GM23248 (cell line): ENCODE data around the gene ADAM29. TPM values are rescaled to one million over a fixed set of nuclear protein-coding genes. Genes with fewer than 3 reads are reported as not detected.

Experiments
- DNase-seq: peaks from one replicate; pipeline ENCODE4 v3.0.0-alpha.2; 2015
- H2AFZ ChIP-seq: fragments of 200-600 bp; sonication (generic); 2 replicates; pipeline ENCODE4 v1.6.1; 2016; ENCODE audit warnings: antibody characterized with exemption
- H3F3A ChIP-seq: fragments of 200-600 bp; sonication (generic); 2 replicates; pipeline ENCODE4 v1.6.1; 2016; ENCODE audit warnings: mild to moderate bottlenecking, antibody characterized with exemption, mixed run types; ENCODE audit not compliant: insufficient read depth
- H3K27ac ChIP-seq: fragments of 200-600 bp; sonication (generic); 2 replicates; pipeline ENCODE4 v1.5.1; 2016; ENCODE audit warnings: mild to moderate bottlenecking
- H3K27me3 ChIP-seq: fragments of 200-600 bp; sonication (generic); replicated peaks from 2 replicates; pipeline ENCODE4 v1.6.1; 2016; ENCODE audit warnings: mild to moderate bottlenecking; ENCODE audit not compliant: insufficient read depth
- H3K36me3 ChIP-seq: fragments of 200-600 bp; sonication (generic); 2 replicates; pipeline ENCODE4 v1.6.1; 2016; ENCODE audit warnings: low read depth, mild to moderate bottlenecking
- H3K4me1 ChIP-seq: fragments of 200-600 bp; sonication (generic); 2 replicates; pipeline ENCODE4 v1.6.1; 2016; ENCODE audit warnings: mild to moderate bottlenecking; ENCODE audit not compliant: insufficient read depth
- H3K4me2 ChIP-seq: fragments of 200-600 bp; sonication (generic); one replicate; pipeline ENCODE4 v1.6.1; 2016; ENCODE audit warnings: mild to moderate bottlenecking; ENCODE audit not compliant: unreplicated experiment
- H3K4me3 ChIP-seq: fragments of 200-600 bp; sonication (generic); 2 replicates; pipeline ENCODE4 v1.5.1; 2016; ENCODE audit warnings: mild to moderate bottlenecking
- H3K79me2 ChIP-seq: fragments of 200-600 bp; sonication (generic); 2 replicates; pipeline ENCODE4 v1.6.1; 2016; ENCODE audit warnings: mild to moderate bottlenecking; ENCODE audit not compliant: insufficient read depth
- H3K9ac ChIP-seq: fragments of 200-600 bp; sonication (generic); 2 replicates; pipeline ENCODE4 v1.6.1; 2016; ENCODE audit warnings: mild to moderate bottlenecking
- H3K9me2 ChIP-seq: fragments of 200-600 bp; sonication (generic); 2 replicates; pipeline ENCODE4 v1.6.1; 2016; ENCODE audit warnings: mixed run types, mild to moderate bottlenecking, moderate library complexity; ENCODE audit not compliant: insufficient read depth
- H3K9me3 ChIP-seq: fragments of 200-600 bp; sonication (generic); one replicate; pipeline ENCODE4 v1.6.1; 2017; ENCODE audit warnings: low read depth
- H4K20me1 ChIP-seq: fragments of 200-600 bp; sonication (generic); 2 replicates; pipeline ENCODE4 v1.6.0; 2016; ENCODE audit not compliant: insufficient read depth
- EZH2 ChIP-seq: fragments of 200-600 bp; sonication (generic); IDR thresholded peaks from 2 replicates; pipeline ENCODE4 v1.6.1; 2018; ENCODE audit warnings: antibody characterized with exemption, mild to moderate bottlenecking; ENCODE audit not compliant: insufficient read depth, poor library complexity, severe bottlenecking
- EZH2phosphoT487 ChIP-seq: fragments of 200-600 bp; sonication (generic); IDR thresholded peaks from 2 replicates; pipeline ENCODE4 v1.6.1; 2018; ENCODE audit warnings: antibody characterized with exemption, moderate library complexity, mild to moderate bottlenecking, low read depth; ENCODE audit not compliant: insufficient read depth
- WGBS, 2 experiments: methylation state at CpG; one replicate each; pipeline ENCODE4 v1.1.6; 2015 to 2017; ENCODE audit warnings: low lambda C conversion rate in 2 of 2, low coverage in 1 of 2; ENCODE audit errors: missing lambda C conversion rate in 2 of 2; 5-methylcytosine and 5-hydroxymethylcytosine counted together
- in situ Hi-C: fragments of 300-500 bp; cut with MboI; formaldehyde crosslinking; loops from 2 replicates; pipeline ENCODE4 v1.15.0; 2020
- polyA plus RNA-seq: library from polyadenylated mRNA; unstranded; fragments of >200 nt; fragmentation: Nextera tagmentation; extraction: Ambion mirVana; gene quantifications from 2 replicates; pipeline ENCODE4 v1.2.1, GENCODE V29; 2016
- total RNA-seq: library from RNA; depleted of rRNA; stranded (reverse); fragments of >200 nt; shearing (Covaris generic); gene quantifications from 2 replicates; pipeline ENCODE4 v1.2.3, GENCODE V29; 2014

The ADAM29 gene
- total and polyA plus RNA-seq, 2 experiments from 2014 or later: not detected

DNA sequence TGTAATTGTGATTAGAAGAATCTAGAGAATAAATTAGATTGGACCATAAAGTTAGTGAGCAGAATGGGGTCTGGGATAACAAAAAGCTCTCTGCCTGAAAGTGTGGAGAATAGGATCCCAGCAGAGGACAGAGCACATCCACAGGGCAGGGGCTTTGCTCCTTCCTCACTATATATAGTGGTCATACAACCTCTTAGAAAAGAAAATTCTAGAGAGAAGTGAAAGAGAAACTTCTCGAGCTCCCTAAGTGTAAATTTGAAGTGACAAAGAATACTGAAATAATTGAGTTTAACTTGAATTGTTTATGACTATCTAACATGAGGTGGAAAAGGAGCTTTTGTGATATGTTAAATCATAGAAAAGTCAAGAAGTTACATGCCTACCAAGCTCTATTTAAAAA, 14.9 kb downstream of the ADAM29 start:
- H3K27me3 ChIP-seq: no peaks in the 10 kb centered on the region
- H3K9me2 ChIP-seq: no peaks in the 10 kb centered on the region
- H3K4me1 ChIP-seq: no peaks in the 10 kb centered on the region
- WGBS, 2 experiments: 0 to 3% methylated on average over 1 of the region's 1 CpG
- H3K36me3 ChIP-seq: no peaks in the 10 kb centered on the region
- no peak overlapping the region for H3K9ac ChIP-seq
- TF ChIP-seq EZH2: no peak
- TF ChIP-seq EZH2phosphoT487: no peak
- H4K20me1 ChIP-seq: no peaks in the 10 kb centered on the region
- no peaks in the 10 kb centered on the region for H3K9me3 ChIP-seq
- no peak overlapping the region for H2AFZ ChIP-seq
- no peak overlapping the region for H3K27ac ChIP-seq
- H3K79me2 ChIP-seq: no peaks in the 10 kb centered on the region
- in situ Hi-C loops: no loop called here
- H3K4me3 ChIP-seq: no peak overlapping the region
- H3F3A ChIP-seq: no peaks in the 10 kb centered on the region
- DNase-seq: no peak
- no peak overlapping the region for H3K4me2 ChIP-seq

DNA sequence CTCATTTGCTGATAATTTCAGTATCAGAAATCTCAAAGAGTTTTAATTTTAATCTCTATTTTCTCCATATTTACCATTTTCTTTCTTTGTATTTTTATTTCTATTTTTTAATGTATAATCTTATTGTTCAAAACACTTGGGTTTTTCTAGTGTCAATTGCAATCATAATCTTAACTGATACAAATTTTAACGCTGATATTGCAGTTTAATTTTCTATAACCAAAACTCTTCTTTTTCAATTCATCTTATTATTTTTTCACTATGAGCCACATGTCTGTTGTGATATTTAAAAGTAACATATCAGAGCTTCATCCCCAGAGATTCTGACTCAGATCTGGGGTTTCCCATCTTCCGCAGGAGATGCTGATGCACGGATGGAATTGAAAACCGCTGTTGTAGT, 16.2 kb downstream of the ADAM29 start:
- no peak overlapping the region for H3K9ac ChIP-seq
- DNase-seq: no peak
- H3K9me3 ChIP-seq: no peaks in the 10 kb centered on the region
- H2AFZ ChIP-seq: no peak overlapping the region
- H3K27me3 ChIP-seq: no peaks in the 10 kb centered on the region
- no peaks in the 10 kb centered on the region for H3F3A ChIP-seq
- WGBS, 2 experiments: 53 to 54% methylated on average over 4 of the region's 4 CpGs
- no peaks in the 10 kb centered on the region for H3K79me2 ChIP-seq
- H3K36me3 ChIP-seq: no peaks in the 10 kb centered on the region
- H3K4me2 ChIP-seq: no peak overlapping the region
- no peak overlapping the region for H3K27ac ChIP-seq
- H4K20me1 ChIP-seq: no peaks in the 10 kb centered on the region
- H3K4me3 ChIP-seq: no peak overlapping the region
- H3K4me1 ChIP-seq: no peaks in the 10 kb centered on the region
- TF ChIP-seq EZH2 (no peak), EZH2phosphoT487 (no peak)
- in situ Hi-C loops: no loop called here
- H3K9me2 ChIP-seq: no peaks in the 10 kb centered on the region

DNA sequence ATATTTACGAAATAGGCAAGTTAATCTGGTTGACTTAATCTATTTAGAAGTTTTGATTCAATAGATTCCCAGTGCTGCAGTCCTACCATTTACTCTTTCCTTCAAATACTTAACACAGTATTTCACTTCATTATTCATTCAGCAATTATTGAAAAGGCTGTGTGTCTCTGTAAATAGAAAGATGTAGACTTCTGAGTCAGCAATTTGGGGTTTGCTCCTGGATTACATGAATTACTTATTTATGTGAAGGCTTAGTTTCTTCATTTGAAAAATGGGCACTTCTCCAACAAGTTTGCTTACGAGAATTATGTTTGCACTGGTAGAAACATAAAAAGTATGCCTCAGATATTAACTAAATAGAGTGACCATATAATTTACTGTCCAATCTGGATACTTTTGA, 17.4 kb downstream of the ADAM29 start:
- no peak for TF ChIP-seq EZH2
- TF ChIP-seq EZH2phosphoT487: no peak
- Histone ChIP-seq H3K9ac (no peak overlapping the region), H3K4me2 (no peak overlapping the region), H3K79me2 (no peaks in the 10 kb centered on the region), H3F3A (no peaks in the 10 kb centered on the region), H3K27me3 (no peaks in the 10 kb centered on the region), H3K9me2 (no peaks in the 10 kb centered on the region), H3K4me1 (no peaks in the 10 kb centered on the region), H3K4me3 (no peak overlapping the region), H3K36me3 (no peaks in the 10 kb centered on the region), H3K9me3 (no peaks in the 10 kb centered on the region), H3K27ac (no peak overlapping the region), H4K20me1 (no peaks in the 10 kb centered on the region), H2AFZ (no peak overlapping the region)
- 5 to 7% methylated on average over 2 of the region's 2 CpGs for WGBS, 2 experiments
- in situ Hi-C loops: no loop called here
- DNase-seq: no peak

DNA sequence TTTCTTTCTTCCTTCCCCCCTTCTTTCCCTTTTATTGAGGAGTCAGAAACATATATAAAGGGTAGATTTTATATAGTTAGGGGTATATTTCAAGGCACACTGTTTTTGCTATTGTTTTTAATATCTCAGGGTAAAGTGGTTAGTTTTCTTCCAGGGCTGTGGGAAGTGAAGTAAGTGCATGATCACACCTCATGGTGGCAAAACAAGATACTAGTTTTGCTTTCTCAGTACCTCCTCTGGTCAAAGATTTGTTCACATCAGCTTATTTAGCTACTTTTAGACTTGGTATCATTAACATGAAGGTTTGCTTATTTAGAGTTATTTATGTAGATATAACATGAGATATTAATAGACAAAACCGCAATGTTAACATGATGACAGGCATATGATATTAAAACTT, 21.8 kb downstream of the ADAM29 start:
- H3K4me1 ChIP-seq: no peaks in the 10 kb centered on the region
- H2AFZ ChIP-seq: no peak overlapping the region
- H3K9me3 ChIP-seq: no peaks in the 10 kb centered on the region
- in situ Hi-C loops: no loop called here
- H3K27me3 ChIP-seq: no peaks in the 10 kb centered on the region
- H3K9ac ChIP-seq: no peak overlapping the region
- H4K20me1 ChIP-seq: no peaks in the 10 kb centered on the region
- no peak overlapping the region for H3K27ac ChIP-seq
- DNase-seq: no peak
- H3K4me3 ChIP-seq: no peak overlapping the region
- H3K36me3 ChIP-seq: no peaks in the 10 kb centered on the region
- TF ChIP-seq EZH2: no peak
- TF ChIP-seq EZH2phosphoT487: no peak
- no peaks in the 10 kb centered on the region for H3K9me2 ChIP-seq
- WGBS, 2 experiments: 10 to 15% methylated on average over 1 of the region's 1 CpG
- H3K4me2 ChIP-seq: no peak overlapping the region
- H3K79me2 ChIP-seq: no peaks in the 10 kb centered on the region
- H3F3A ChIP-seq: no peaks in the 10 kb centered on the region

DNA sequence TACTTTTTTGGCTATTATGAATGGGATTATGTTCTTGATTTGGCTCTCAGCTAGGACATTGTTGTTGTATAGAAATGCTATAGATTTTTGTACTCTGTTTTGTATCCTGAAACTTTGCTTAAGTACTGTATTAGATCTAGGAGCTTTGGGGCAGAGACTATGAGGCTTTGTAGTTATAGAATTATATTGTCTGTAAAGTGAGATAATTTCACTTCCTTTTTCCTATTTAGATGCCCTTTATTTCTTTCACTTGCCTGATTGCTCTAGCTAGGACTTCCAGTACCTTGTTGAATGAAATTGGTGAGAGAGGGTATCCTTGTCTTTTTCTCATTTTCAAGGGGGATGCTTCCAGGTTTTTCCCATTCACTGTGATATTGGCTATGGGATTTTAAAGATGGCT, 28.1 kb downstream of the ADAM29 start:
- Histone ChIP-seq H3K9ac (no peak overlapping the region), H3K27me3 (no peaks in the 10 kb centered on the region), H3K27ac (no peak overlapping the region), H2AFZ (no peak overlapping the region), H3K36me3 (no peaks in the 10 kb centered on the region), H3K4me2 (no peak overlapping the region), H3K9me3 (no peaks in the 10 kb centered on the region), H3K9me2 (no peaks in the 10 kb centered on the region), H3K4me3 (no peak overlapping the region), H3K4me1 (no peaks in the 10 kb centered on the region), H3K79me2 (no peaks in the 10 kb centered on the region), H4K20me1 (no peaks in the 10 kb centered on the region), H3F3A (no peaks in the 10 kb centered on the region)
- TF ChIP-seq EZH2phosphoT487: no peak
- TF ChIP-seq EZH2: no peak
- in situ Hi-C loops: no loop called here
- DNase-seq: no peak
